ENCODE data around the gene DPH2.

The DPH2 gene

GRCh38 chr1:44015206-44015605 lies 45.4 kb downstream of the DPH2 start:
- TF ChIP-seq, protein P1, sequence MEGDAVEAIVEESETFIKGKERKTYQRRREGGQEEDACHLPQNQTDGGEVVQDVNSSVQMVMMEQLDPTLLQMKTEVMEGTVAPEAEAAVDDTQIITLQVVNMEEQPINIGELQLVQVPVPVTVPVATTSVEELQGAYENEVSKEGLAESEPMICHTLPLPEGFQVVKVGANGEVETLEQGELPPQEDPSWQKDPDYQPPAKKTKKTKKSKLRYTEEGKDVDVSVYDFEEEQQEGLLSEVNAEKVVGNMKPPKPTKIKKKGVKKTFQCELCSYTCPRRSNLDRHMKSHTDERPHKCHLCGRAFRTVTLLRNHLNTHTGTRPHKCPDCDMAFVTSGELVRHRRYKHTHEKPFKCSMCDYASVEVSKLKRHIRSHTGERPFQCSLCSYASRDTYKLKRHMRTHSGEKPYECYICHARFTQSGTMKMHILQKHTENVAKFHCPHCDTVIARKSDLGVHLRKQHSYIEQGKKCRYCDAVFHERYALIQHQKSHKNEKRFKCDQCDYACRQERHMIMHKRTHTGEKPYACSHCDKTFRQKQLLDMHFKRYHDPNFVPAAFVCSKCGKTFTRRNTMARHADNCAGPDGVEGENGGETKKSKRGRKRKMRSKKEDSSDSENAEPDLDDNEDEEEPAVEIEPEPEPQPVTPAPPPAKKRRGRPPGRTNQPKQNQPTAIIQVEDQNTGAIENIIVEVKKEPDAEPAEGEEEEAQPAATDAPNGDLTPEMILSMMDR (IDR thresholded peaks at IDR 0.05), result no peak

DNA sequence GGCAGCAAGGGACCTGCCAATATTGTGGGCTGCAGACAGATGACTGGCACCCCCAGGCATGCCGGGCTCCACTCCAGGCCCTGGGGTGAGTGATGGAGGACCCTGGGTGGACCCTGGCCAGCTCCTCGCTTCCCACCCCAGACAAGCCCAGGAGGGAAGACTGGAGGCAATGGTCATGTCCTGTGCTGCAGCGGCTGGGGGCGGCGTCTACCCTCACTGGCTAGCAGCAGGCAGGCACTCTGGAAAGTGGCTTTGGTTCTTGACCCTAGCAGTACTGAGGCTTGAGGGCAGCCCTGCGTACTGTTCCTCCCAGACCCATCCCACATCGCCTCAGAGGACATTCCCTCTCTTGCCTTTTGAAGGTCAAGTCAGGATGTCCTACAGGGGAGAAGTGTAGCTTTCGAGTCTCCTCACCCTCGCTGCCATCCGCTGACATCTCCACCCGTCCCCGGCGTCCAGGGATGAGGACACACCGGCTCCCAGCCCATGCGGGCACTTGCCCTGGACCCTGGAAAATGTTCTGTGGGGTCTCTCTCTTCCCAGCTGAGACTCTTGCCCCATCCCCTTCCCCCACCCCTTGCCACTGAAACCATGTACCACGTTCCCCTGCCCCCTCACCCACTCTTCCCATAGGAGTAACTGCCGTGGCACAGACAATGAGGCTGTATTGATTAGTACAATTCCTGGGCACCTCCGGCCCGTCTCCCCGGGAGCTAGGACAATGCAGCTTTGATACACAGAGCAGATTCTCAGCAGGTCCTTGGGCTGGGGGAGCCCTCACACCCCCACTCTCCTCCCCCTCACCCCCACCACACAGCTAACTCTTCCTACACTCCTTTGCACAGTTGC lies 46.5 kb downstream of the DPH2 start:
- TF ChIP-seq, protein P1 (IDR thresholded peaks at IDR 0.05), result no peak

DNA sequence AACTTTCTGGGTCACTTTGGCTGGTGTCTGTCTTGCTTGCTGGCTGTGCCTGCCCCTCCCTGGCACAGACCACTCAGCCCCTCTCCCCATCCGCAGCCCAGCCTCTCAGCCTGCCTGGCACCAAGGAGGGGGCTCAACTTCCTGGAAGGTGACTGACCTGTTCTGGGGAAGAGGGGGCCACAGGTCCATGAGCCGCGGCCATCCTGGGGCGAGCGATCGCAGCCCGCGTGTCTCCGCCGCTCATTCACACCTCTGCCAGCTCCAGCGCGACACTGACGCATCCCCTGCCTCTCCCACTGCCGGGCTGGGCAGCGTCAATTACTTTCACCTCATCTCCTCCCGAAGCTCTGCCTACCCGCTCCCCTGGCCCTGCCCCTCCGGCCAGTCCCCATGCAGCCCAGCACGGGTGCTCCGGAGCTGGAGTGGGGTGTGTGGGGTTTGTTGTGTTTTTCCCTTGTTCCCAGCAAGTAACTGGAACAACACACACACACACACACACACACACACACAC lies 47.1 kb downstream of the DPH2 start:
- TF ChIP-seq, protein P1 (IDR thresholded peaks at IDR 0.05), result no peak

DNA sequence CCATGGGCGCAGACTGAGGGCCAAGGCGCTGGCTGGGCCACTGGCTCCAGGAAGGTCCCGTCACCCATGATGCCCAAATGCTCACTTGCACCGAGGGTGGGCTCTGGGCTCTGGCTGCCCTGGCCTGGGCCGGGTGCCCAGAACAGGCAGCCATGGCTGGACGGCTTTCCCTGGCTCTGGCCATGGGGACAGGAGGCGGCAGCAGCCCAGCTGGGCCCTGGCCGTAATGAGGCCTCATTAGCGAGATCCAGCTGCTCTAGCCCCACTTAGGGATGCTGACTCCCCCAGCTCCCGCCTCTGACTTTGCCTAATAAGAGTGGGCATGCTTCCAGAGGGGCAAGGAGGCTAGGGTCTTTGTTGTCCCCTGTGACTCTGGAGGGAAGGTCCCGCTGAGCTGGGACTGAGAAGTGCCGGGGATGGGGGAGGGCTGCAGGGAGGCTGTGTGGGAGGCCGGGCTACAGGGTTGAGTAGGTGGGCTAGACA lies 49.7 kb downstream of the DPH2 start:
- TF ChIP-seq, protein P1 (IDR thresholded peaks at IDR 0.05), result no peak

- TF ChIP-seq, protein P1 (IDR thresholded peaks at IDR 0.05), result no peak
These were observed 50.7 kb downstream of the DPH2 start for GRCh38 chr1:44020464-44020863.

DNA sequence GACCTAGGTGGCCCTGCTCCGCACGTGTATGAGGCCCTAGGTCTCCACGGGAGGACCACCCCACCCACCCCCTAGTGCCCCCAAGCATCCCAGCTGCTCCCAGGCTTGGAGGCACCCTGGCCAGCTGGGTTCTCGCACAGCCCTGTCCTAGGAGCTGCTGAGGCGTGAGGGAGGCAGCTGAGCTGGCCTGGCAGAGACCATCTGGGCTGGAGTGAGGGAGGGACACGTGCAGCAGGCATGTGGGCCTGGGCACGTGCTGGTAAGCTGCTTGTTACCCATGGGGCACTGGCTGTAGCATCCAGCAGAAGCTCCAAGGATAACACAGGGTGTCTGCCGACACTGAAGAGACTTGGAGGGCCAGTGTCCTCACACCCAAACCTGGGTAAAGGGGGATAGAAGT lies 51.3 kb downstream of the DPH2 start:
- TF ChIP-seq, protein P1 (IDR thresholded peaks at IDR 0.05), result no peak

DNA sequence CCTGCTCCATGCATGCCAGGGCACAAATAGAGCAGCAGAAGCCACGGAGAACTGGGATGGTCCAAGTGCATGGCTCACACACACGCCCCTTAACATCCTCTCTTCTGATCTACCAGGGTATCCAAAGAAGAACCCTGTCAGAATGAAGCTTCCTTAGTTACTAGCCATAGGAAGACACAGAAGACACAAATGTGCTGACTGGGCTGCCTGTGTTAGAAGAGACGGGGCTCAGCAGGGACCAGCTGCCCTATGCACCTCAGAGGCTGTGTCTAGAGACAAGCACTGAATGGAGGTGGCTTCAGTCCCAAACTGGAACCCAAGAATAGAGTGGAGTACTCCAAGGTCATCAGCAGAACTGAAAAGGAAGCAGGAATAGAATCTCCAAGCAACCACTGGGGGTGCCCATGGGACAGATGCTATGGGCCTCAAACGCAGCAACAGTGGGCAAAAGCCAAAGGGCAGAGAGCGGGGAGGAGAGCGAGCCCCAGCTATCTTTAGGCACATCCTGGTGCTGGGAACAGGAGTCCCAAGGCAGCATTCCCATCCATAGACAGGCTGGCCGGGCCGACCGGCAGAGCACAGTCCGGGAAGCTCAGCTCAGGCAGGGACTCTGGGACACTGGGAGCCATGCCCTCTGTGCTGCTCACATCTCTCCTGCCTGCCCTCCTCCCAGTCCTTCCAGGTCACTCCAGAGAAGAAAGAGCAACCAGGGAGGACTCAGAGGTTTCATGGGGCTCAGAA lies 51.9 kb downstream of the DPH2 start:
- TF ChIP-seq, protein P1 (IDR thresholded peaks at IDR 0.05), result no peak

Data from LNCAP (cell line).